HG03565 (cell line): Measurements from ENCODE around the gene CTSC.
"Not testable (repeated sequence)": the region's sequence is repeated elsewhere in the genome, so short reads cannot be mapped to it uniquely, and the experiment has no call there.

Experiments used
- ATAC-seq: cut with Tn5 transposase; IDR thresholded peaks from one replicate; pipeline ENCODE4 v1.9.1; 2021; ENCODE audit warnings: mild to moderate bottlenecking, moderate library complexity; ENCODE audit not compliant: unreplicated experiment

Gene CTSC

GRCh38 chr11:88284336-88285050 is 53.0 kb downstream of the CTSC start:
- ATAC-seq: no peak

DNA sequence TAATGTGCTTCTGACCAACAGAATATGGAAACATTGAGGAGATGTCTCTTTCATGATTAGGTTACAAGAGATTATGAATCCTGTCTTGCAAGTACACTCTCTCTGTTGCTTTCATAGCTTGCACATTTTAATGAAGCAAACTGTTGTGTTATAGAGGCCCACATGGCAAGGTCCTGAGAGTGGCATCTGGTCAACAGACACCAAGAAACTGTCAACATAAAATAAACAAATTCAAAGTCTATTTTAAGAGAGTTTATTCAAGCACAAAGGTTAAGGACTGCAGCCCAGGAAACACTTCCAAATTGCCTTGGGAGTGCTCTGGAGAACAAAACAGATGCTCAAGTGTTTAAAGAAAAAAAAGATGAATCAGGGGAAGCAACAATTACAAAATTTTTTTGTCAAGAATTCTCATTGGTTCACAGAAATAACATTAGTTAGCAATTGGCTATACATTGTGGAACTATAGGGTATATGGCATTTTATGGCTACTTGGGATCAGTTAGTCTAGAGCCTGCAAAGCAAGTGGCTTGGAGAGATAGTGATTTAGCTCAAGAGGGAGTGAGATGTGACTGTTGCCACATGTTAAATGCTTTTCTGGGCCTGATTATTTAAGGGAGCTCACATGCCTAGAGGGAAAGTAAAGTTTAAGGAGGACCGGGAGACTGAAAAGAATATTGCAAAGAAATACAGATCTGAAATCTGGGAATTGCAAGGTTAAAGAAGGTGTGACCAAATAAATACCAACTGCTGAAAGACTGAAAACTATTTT is 54.6 kb downstream of the CTSC start:
- no peak for ATAC-seq

GRCh38 chr11:88281317-88281712 is 56.2 kb downstream of the CTSC start:
- ATAC-seq: no peak

- ATAC-seq: no peak
Measured at GRCh38 chr11:88280673-88281316, 56.7 kb downstream of the CTSC start.

GRCh38 chr11:88277349-88277915 is 60.1 kb downstream of the CTSC start:
- ATAC-seq: no peak

DNA sequence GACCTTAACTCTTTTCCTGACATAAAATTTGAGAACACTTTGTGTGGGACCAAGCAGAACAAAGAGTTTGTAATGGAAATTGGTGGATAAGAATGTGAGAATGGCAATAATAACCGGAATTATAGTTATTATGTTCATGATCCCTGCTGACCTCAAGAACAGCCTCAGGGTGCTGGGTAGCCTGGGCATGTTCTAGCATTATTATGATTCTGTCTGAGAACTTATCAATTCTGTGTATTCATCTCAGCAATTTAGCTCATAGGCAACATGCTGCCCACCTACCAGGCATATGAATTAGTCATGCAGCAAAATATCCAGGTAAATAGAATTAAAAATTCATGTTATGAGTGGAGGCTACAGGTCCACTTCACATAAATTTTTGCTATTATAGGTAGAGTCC is 61.9 kb downstream of the CTSC start:
- ATAC-seq: no peak

- ATAC-seq: peak; percentile 56
Measured at GRCh38 chr11:88266919-88267318, 70.6 kb downstream of the CTSC start.

DNA sequence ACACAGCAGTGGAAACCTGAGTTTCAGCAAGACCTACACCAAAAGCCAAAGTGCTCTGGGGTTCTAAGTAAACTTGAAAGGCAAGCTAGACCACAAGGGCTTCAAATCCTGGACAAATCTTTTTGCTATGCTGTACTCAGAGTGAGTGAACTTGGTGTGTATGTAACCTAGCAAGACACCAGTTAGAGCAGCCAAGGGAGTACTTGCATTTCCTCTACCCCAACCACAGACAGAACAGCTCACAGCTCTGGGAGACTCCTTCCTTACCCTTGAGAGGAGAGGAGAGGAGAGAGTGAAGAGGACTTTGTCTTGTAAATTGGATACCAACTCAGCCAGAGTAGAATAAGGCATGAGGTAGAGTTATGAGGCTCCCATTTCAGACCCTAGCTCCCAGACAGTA is 71.4 kb downstream of the CTSC start:
- no peak for ATAC-seq

DNA sequence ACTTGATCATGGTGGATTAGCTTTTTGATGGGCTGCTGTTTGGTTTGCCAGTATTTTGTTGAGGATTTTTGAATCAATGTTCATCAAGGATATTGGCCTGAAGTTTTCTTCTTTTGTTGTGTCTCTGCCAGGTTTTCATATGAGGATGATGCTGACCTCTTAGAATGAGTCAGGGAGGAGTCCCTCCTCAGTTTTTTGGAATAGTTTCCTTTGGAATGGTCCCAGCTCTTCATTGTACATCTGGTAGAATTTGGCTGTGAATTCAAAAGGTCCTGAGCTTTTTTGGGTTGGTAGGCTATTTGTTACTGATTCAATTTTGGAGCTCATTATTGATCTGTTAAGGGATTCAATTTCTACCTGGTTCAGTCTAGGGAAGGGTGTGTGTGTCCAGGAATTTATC is 78.1 kb downstream of the CTSC start:
- ATAC-seq: no peak

- ATAC-seq: no peak
Measured at GRCh38 chr11:88252208-88252607, 85.3 kb downstream of the CTSC start.

- no peak for ATAC-seq
Measured at GRCh38 chr11:88250566-88251242, 86.8 kb downstream of the CTSC start.

DNA sequence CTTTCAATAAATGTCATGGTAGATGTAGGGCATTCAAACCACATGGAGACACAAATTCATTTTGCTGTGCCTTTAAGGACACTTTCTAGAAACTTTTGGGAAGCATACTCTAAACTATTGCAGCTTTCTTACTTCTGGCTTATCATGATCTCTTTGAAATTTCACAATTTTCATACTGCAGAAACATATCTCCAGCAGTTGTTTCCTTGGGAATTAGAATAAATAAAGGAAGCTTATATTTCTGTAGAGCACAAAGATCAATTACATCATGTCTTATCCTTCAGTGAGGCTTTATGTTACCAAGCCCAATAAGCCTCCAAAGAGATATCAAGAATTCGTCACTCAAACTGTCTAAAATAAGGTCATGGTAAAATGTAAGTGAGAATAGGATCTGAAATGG is 87.8 kb downstream of the CTSC start:
- no peak for ATAC-seq

DNA sequence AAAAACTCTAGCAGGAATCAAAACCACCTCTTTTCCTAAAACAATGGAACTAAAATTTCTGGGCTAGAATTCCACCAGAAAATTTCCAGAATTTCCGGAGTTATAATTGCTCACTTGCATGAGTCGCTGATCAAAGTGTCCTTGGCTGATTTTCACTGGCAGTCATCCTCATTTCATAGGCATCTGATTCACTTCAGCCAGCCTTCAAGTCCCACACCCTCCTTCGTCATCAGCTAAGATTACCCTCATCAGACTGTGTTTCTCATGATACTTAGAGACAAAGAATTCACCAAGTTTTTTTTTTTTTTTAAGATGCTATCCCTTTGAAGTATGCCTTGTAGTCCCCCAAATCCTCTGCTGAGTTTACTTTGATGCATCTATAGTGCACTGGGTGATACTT is 90.8 kb downstream of the CTSC start:
- no peak for ATAC-seq

GRCh38 chr11:88245576-88245975 is 92.0 kb downstream of the CTSC start:
- not testable (repeated sequence) for ATAC-seq
